Tibial artery (tissue), 4 donors: ENCODE results near the gene KHK.
A peak's percentile ranks its signal among the peaks of the same experiment; 100 is the strongest.
"Not testable (repeated sequence)": the region's sequence is repeated elsewhere in the genome, so short reads cannot be mapped to it uniquely, and the experiment has no call there.

Experiments
- DNase-seq, 2 donors: peaks; one replicate each; pipeline ENCODE4 v3.0.0-alpha.2; 2019
- H3K27ac ChIP-seq, 2 donors: fragments of 200-600 bp; sonication (generic) in 1 of 2; 1 replicate in 1 of 2; 2 replicates in 1 of 2; pipeline ENCODE4 v1.5.1; 2018 to 2019; ENCODE audit warnings: mild to moderate bottlenecking in 1 of 2
- H3K27me3 ChIP-seq, 2 donors: fragments of 200-600 bp; sonication (generic) in 1 of 2; one replicate each; pipeline versions ENCODE4 v1.5.1 to v1.6.0; 2016 to 2019
- H3K36me3 ChIP-seq, 3 donors: fragments of 200-600 bp; sonication (generic) in 2 of 3; one replicate each; pipeline ENCODE4 v1.5.1; 2016 to 2019; ENCODE audit warnings: mild to moderate bottlenecking in 2 of 3
- H3K4me1 ChIP-seq, 4 donors: fragments of 200-600 bp; sonication (generic) in 2 of 4; 1 replicate in 3 of 4; 2 replicates in 1 of 4; pipeline ENCODE4 v1.5.1; 2016 to 2019
- H3K4me3 ChIP-seq, 2 donors: fragments of 200-600 bp; sonication (generic) in 1 of 2; 1 replicate in 1 of 2; 2 replicates in 1 of 2; pipeline ENCODE4 v1.5.1; 2018 to 2019; ENCODE audit warnings: mild to moderate bottlenecking in 2 of 2
- H3K9me3 ChIP-seq, 3 donors: fragments of 200-600 bp; sonication (generic) in 1 of 3; one replicate each; pipeline ENCODE4 v1.5.1; 2016 to 2019
- intact Hi-C: fragments of 100-400 bp; cut with DNase I; formaldehyde crosslinking; loops from one replicate; pipeline ENCODE4 v1.15.0; 2023; ENCODE audit warnings: low total_unique reads
- TF ChIP-seq, protein P1 (sequence below), 2 experiments: fragments of 200-600 bp in 1 of 2; fragments of 450-650 bp in 1 of 2; IDR thresholded peaks; one replicate each; pipeline ENCODE4 v1.5.1; 2017 to 2019; ENCODE audit warnings: antibody characterized with exemption in 2 of 2, mild to moderate bottlenecking in 1 of 2, moderate library complexity in 1 of 2

KHK gene

DNA sequence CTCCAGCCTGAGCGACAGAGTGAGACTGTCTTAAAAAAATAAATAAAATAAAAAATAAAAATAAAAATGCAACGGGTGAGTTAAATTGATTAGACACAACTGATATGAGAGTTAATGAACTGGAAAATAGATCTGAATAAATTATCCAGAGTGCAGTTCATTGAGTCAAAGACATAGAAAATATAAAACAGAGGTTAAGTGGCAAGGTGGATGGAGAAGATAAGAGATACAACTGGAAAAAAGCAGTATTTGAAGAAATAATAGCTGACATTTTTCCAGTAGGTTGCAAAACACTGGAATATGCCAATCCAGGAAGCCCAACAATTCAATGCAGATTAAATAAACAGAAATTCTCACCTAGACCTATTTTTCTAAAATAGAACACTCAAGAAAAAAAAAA, 21.6 kb downstream of the KHK start:
- H3K4me3 ChIP-seq, result no peak overlapping the region
- TF ChIP-seq, protein P1, sequence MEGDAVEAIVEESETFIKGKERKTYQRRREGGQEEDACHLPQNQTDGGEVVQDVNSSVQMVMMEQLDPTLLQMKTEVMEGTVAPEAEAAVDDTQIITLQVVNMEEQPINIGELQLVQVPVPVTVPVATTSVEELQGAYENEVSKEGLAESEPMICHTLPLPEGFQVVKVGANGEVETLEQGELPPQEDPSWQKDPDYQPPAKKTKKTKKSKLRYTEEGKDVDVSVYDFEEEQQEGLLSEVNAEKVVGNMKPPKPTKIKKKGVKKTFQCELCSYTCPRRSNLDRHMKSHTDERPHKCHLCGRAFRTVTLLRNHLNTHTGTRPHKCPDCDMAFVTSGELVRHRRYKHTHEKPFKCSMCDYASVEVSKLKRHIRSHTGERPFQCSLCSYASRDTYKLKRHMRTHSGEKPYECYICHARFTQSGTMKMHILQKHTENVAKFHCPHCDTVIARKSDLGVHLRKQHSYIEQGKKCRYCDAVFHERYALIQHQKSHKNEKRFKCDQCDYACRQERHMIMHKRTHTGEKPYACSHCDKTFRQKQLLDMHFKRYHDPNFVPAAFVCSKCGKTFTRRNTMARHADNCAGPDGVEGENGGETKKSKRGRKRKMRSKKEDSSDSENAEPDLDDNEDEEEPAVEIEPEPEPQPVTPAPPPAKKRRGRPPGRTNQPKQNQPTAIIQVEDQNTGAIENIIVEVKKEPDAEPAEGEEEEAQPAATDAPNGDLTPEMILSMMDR (IDR thresholded peaks at IDR 0.05), result no peak
- intact Hi-C loops, result no loop called here
- no peaks in the 10 kb centered on the region for H3K36me3 ChIP-seq
- H3K27me3 ChIP-seq, result peaks cover 0 to 24% of the 10 kb centered on the region in 2 donors
- H3K27ac ChIP-seq, result no peak overlapping the region
- H3K9me3 ChIP-seq, result no peaks in the 10 kb centered on the region
- DNase-seq, result no peak
- no peaks in the 10 kb centered on the region for H3K4me1 ChIP-seq

DNA sequence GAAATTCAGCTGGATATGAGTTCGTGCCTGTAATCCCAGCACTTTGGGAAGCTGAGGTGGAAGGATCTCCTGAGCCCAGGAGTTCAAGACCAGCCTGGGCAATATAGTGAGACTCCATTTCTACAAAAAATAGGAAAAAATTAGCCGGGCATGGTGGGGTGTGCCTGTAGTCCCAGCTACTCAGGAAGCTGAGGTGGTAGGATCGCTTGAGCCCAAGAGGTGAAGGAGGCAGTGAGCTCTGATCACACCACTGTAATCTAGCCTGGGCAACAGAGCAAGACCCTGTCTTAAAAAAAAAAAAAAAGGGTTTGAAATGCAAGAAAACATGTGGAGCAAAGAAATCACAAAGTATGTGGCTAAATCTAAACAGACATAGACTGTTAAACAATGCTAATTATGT, 22.5 kb downstream of the KHK start:
- Histone ChIP-seq H3K36me3 (no peaks in the 10 kb centered on the region), H3K27ac (no peak overlapping the region), H3K27me3 (peaks cover 0 to 22% of the 10 kb centered on the region in 2 donors), H3K4me1 (no peaks in the 10 kb centered on the region), H3K4me3 (no peak overlapping the region), H3K9me3 (no peaks in the 10 kb centered on the region)
- intact Hi-C loops, result no loop called here
- TF ChIP-seq, protein P1 (IDR thresholded peaks at IDR 0.05), result no peak
- DNase-seq, result no peak

DNA sequence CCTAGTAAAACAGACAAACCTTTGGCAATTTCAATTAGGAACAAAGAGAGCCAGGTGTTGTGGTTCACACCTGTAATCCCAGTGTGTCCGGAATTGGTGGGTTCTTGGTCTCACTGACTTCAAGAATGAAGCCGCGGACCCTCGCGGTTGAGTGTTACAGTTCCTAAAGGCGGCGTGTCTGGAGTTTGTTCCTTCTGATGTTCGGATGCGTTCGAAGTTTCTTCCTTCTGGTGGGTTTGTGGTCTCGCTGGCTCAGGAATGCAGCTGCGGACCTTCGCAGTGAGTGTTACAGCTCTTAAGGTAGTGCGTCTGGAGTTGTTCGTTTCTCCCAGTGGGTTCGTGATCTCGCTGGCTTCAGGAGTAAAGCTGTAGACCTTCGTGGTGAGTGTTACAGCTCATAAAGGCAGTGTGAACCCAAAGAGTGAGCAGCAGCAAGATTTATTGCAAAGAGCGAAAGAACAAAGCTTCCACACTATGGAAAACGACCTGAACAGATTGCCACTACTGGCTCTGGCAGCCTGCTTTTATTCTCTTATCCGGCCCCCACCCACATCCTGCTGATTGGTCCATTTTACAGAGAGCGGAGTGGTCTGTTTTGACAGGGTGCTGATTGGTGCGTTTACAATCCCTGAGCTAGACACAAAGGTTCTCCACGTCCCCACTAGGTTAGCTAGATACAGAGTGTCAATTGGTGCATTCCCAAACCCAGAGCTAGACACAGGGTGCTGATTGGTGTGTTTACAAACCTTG, 24.2 kb downstream of the KHK start:
- H3K36me3 ChIP-seq, H3K4me1 ChIP-seq, H3K27ac ChIP-seq, DNase-seq, intact Hi-C loops, H3K4me3 ChIP-seq, H3K9me3 ChIP-seq: not testable (repeated sequence)
- H3K27me3 ChIP-seq, result peaks cover 0 to 10% of the 10 kb centered on the region in 2 donors

DNA sequence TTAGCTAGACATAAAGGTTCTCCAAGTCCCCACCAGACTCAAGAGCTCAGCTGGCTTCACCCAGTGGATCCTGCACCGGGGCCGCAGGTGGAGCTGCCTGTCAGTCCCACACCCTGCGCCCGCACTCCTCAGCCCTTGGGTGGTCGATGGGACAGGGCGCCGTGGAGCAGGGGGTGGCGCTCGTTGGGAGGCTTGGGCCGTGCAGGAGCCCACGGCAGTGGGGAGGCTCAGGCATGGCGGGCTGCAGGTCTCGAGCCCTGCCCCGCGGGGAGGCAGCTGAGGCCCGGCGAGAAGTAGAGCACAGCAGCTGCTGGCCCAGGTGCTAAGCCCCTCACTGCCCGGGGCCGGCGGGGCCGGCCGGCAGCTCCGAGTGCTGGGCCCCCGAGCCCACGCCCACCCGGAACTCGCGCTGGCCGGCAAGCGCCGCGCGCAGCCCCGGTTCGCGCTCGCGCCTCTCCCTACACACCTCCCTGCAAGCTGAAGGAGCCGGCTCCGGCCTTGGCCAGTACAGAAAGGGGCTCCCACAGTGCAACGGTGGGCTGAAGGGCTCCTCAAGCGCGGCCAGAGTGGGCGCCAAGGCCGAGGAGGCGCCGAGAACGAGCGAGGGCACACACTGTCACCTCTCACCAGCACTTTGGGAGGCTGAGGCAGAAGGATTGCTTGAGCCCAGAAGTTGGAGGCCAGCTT, 25.0 kb downstream of the KHK start:
- H3K9me3 ChIP-seq, DNase-seq, H3K4me3 ChIP-seq, H3K36me3 ChIP-seq, H3K27ac ChIP-seq, intact Hi-C loops, H3K4me1 ChIP-seq, H3K27me3 ChIP-seq: not testable (repeated sequence)

DNA sequence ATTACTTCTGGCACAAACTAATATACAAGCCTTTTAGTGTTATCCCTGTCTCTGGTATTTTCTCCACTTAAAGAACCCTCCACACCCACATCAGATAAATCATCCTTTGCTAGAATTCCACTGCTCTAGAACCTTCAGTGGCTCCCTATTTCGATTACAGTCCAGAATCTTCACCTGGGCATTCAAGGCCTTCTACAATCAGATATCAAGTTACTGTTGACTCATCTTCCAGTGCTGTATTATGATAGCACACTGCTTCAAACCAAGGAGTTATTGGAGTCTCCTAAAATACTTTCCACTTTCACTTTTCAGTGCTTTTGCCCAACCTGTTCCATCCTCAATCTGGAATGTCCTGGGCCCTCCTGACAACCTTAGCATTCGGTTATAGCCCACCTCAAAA, 28.9 kb downstream of the KHK start:
- Histone ChIP-seq H3K4me3 (no peak overlapping the region), H3K9me3 (no peaks in the 10 kb centered on the region), H3K36me3 (no peaks in the 10 kb centered on the region), H3K4me1 (peaks cover 0 to 14% (median 11%) of the 10 kb centered on the region in 4 donors), H3K27ac (no peak overlapping the region), H3K27me3 (peaks cover 0 to 34% of the 10 kb centered on the region in 2 donors)
- no peak for DNase-seq
- TF ChIP-seq, protein P1 (IDR thresholded peaks at IDR 0.05), result no peak
- intact Hi-C loops, result no loop called here

DNA sequence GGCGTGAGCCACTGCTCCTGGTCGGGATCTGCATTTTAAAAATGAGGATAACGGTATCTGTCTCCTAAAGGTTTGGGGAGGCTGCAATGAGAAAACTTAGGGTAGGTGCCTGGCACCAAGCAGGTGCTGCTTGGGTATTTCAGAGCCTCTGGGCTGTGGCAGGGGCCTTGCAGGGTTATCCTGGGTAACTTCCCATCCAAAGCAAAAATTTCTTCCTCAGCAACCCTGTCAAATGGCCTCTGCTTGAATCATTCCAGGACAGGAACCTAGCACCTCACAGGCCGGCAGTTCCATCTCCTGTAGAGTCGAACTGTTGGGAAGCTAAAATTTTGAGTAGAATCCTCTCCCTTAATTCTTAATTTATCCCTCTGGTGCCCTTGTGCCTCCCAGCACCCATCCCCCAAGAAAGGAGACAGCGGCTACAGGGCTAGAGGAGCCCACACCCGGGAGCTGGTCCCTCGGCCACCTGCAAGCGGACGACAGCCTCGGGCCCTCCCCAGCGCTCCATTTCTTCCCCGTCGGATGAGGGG, 31.5 kb downstream of the KHK start:
- peaks cover 0 to 15% (median 11%) of the 10 kb centered on the region in 4 donors for H3K4me1 ChIP-seq
- H3K36me3 ChIP-seq, result no peaks in the 10 kb centered on the region
- no peak overlapping the region for H3K27ac ChIP-seq
- no peaks in the 10 kb centered on the region for H3K9me3 ChIP-seq
- DNase-seq, result no peak
- intact Hi-C loops, result no loop called here
- peaks cover 0 to 34% of the 10 kb centered on the region in 2 donors for H3K27me3 ChIP-seq
- TF ChIP-seq, protein P1 (IDR thresholded peaks at IDR 0.05), result no peak
- peak overlapping the region; percentile 33 to 52 for H3K4me3 ChIP-seq
